ENCODE data around the gene PHF8.

GRCh38 chrX:53984895-53985294 lies 59.4 kb downstream of the PHF8 start:
- TF ChIP-seq, protein P1, sequence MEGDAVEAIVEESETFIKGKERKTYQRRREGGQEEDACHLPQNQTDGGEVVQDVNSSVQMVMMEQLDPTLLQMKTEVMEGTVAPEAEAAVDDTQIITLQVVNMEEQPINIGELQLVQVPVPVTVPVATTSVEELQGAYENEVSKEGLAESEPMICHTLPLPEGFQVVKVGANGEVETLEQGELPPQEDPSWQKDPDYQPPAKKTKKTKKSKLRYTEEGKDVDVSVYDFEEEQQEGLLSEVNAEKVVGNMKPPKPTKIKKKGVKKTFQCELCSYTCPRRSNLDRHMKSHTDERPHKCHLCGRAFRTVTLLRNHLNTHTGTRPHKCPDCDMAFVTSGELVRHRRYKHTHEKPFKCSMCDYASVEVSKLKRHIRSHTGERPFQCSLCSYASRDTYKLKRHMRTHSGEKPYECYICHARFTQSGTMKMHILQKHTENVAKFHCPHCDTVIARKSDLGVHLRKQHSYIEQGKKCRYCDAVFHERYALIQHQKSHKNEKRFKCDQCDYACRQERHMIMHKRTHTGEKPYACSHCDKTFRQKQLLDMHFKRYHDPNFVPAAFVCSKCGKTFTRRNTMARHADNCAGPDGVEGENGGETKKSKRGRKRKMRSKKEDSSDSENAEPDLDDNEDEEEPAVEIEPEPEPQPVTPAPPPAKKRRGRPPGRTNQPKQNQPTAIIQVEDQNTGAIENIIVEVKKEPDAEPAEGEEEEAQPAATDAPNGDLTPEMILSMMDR (IDR thresholded peaks at IDR 0.05; ENCODE audit: poor library complexity): no peak
- no peak for TF ChIP-seq EZH2phosphoT487 (IDR thresholded peaks at IDR 0.05; ENCODE audit: low read depth, severe bottlenecking, unreplicated experiment)
- TF ChIP-seq EZH2 (IDR thresholded peaks at IDR 0.05; ENCODE audit: borderline replicate concordance): no peak

All from hepatocyte (in vitro differentiated cells).